Measurements from ENCODE around the gene NOP16. TPM values are rescaled to one million over a fixed set of nuclear protein-coding genes. Genes with fewer than 3 reads are reported as not detected.

The NOP16 gene
- total RNA-seq, 1 donor from 2014 or later, result 46.3 TPM

GRCh38 chr5:176391999-176392398 lies 3.6 kb upstream of the NOP16 start:
- Histone ChIP-seq H3K27me3 (ENCODE audit: insufficient read depth, low read length) (no peaks in the 10 kb centered on the region), H3K4me3 (ENCODE audit: insufficient read depth, low read depth, low read length) (no peak overlapping the region), H2AFZ (ENCODE audit: low read depth, low read length) (no peak overlapping the region), H3K9ac (ENCODE audit: low read length) (no peak overlapping the region), H3K27ac (ENCODE audit: low read depth, low read length) (no peak overlapping the region), H3K36me3 (ENCODE audit: insufficient read depth, low read length) (peaks cover 4% of the 10 kb centered on the region), H4K20me1 (ENCODE audit: insufficient read depth, low read length) (peaks cover 9% of the 10 kb centered on the region), H3K9me3 (ENCODE audit: insufficient read depth, low read depth, low read length) (no peaks in the 10 kb centered on the region), H3K4me2 (ENCODE audit: low read length) (no peak overlapping the region), H3K4me1 (ENCODE audit: insufficient read depth, low read length) (peaks cover 10% of the 10 kb centered on the region), H3K79me2 (ENCODE audit: insufficient read depth, low read length) (peaks cover 25% of the 10 kb centered on the region)
- peaks cover 12% of the 10 kb centered on the region for H3K4me1 Mint-ChIP-seq (ENCODE audit: low read depth, unreplicated experiment)
- TF ChIP-seq CTCF (IDR thresholded peaks at IDR 0.05; ENCODE audit: insufficient read depth, low read depth, low read length), result no peak
- no peak overlapping the region for H3K27ac Mint-ChIP-seq (ENCODE audit: unreplicated experiment)
- peaks cover 9% of the 10 kb centered on the region for H3K36me3 Mint-ChIP-seq (ENCODE audit: low read depth, unreplicated experiment)
- H3K27me3 Mint-ChIP-seq (ENCODE audit: low read depth, unreplicated experiment), result no peaks in the 10 kb centered on the region
- no peak for FAIRE-seq
- H3K4me3 Mint-ChIP-seq (ENCODE audit: unreplicated experiment), result no peak overlapping the region
- no peak for DNase-seq (ENCODE audit: low read depth)
- no peaks in the 10 kb centered on the region for H3K9me3 Mint-ChIP-seq (ENCODE audit: unreplicated experiment)

GRCh38 chr5:176391479-176391878 lies 3.1 kb upstream of the NOP16 start:
- no peak for FAIRE-seq
- H3K27ac Mint-ChIP-seq (ENCODE audit: unreplicated experiment), result no peak overlapping the region

More at GRCh38 chr5:176391479-176391878, 3.1 kb upstream of the NOP16 start:
- no peak for DNase-seq (ENCODE audit: low read depth)
- Histone ChIP-seq H3K79me2 (ENCODE audit: insufficient read depth, low read length) (peaks cover 30% of the 10 kb centered on the region), H3K9me3 (ENCODE audit: insufficient read depth, low read depth, low read length) (no peaks in the 10 kb centered on the region), H3K27ac (ENCODE audit: low read depth, low read length) (no peak overlapping the region), H3K27me3 (ENCODE audit: insufficient read depth, low read length) (no peaks in the 10 kb centered on the region), H3K4me1 (ENCODE audit: insufficient read depth, low read length) (peaks cover 13% of the 10 kb centered on the region), H4K20me1 (ENCODE audit: insufficient read depth, low read length) (peaks cover 14% of the 10 kb centered on the region), H3K36me3 (ENCODE audit: insufficient read depth, low read length) (peaks cover 4% of the 10 kb centered on the region), H3K4me2 (ENCODE audit: low read length) (no peak overlapping the region), H3K9ac (ENCODE audit: low read length) (no peak overlapping the region), H3K4me3 (ENCODE audit: insufficient read depth, low read depth, low read length) (no peak overlapping the region), H2AFZ (ENCODE audit: low read depth, low read length) (no peak overlapping the region)
- H3K9me3 Mint-ChIP-seq (ENCODE audit: unreplicated experiment), result no peaks in the 10 kb centered on the region
- peaks cover 9% of the 10 kb centered on the region for H3K36me3 Mint-ChIP-seq (ENCODE audit: low read depth, unreplicated experiment)
- H3K4me1 Mint-ChIP-seq (ENCODE audit: low read depth, unreplicated experiment), result peaks cover 11% of the 10 kb centered on the region
- no peaks in the 10 kb centered on the region for H3K27me3 Mint-ChIP-seq (ENCODE audit: low read depth, unreplicated experiment)
- H3K4me3 Mint-ChIP-seq (ENCODE audit: unreplicated experiment), result peak overlapping the region; percentile 34
- TF ChIP-seq CTCF (IDR thresholded peaks at IDR 0.05; ENCODE audit: insufficient read depth, low read depth, low read length) (no peak), EZH2 (IDR thresholded peaks at IDR 0.05; ENCODE audit: insufficient read depth, low read length) (no peak)
